Lung (tissue), 12 donors: ENCODE results near the gene COL4A5. TPM values are rescaled to one million over a fixed set of nuclear protein-coding genes. Genes with fewer than 3 reads are reported as not detected.
A peak's percentile ranks its signal among the peaks of the same experiment; 100 is the strongest.

Experiments
- ATAC-seq: fragments of 200-7000 bp; cut with Tn5 transposase; one replicate; pipeline ENCODE4 v1.9.1; 2020; ENCODE audit warnings: moderate number of reproducible peaks; ENCODE audit not compliant: insufficient read depth, low FRiP score
- DNase-seq, 3 donors: peaks; one replicate each; pipeline ENCODE4 v3.0.0-alpha.2; 2013 to 2017
- H3K27ac ChIP-seq, 2 donors: one replicate each; pipeline ENCODE4 v1.5.1; 2013; ENCODE audit warnings: mild to moderate bottlenecking in 2 of 2, moderate library complexity in 2 of 2, control low read depth in 1 of 2, inconsistent platforms in 1 of 2, low read depth in 1 of 2, low read length in 1 of 2
- H3K27me3 ChIP-seq, 3 donors: one replicate each; pipeline ENCODE4 v1.5.1; 2013; ENCODE audit warnings: low read length in 2 of 3; ENCODE audit not compliant: control insufficient read depth in 3 of 3, insufficient read depth in 3 of 3
- H3K36me3 ChIP-seq, 4 donors: one replicate each; pipeline ENCODE4 v1.5.1; 2013; ENCODE audit warnings: low read length in 4 of 4, mild to moderate bottlenecking in 1 of 4, moderate library complexity in 1 of 4; ENCODE audit not compliant: control insufficient read depth in 4 of 4, insufficient read depth in 4 of 4
- H3K4me1 ChIP-seq, 5 donors: one replicate each; pipeline ENCODE4 v1.5.1; 2013; ENCODE audit warnings: low read length in 5 of 5, mild to moderate bottlenecking in 2 of 5, moderate library complexity in 1 of 5; ENCODE audit not compliant: control insufficient read depth in 5 of 5, insufficient read depth in 5 of 5
- H3K4me3 ChIP-seq: one replicate; pipeline ENCODE4 v1.5.1; 2013; ENCODE audit warnings: mild to moderate bottlenecking, control low read depth, moderate library complexity
- H3K9ac ChIP-seq, 2 donors: one replicate each; pipeline ENCODE4 v1.5.1; 2013; ENCODE audit warnings: low read length in 2 of 2, control low read depth in 1 of 2; ENCODE audit not compliant: insufficient read depth in 1 of 2
- H3K9me3 ChIP-seq, 4 donors: one replicate each; pipeline ENCODE4 v1.5.1; 2013; ENCODE audit warnings: low read length in 3 of 4, mild to moderate bottlenecking in 1 of 4, moderate library complexity in 1 of 4; ENCODE audit not compliant: control insufficient read depth in 4 of 4, insufficient read depth in 3 of 4
- CTCF ChIP-seq: IDR thresholded peaks from 2 replicates; pipeline ENCODE4 v1.5.1; 2012; ENCODE audit warnings: mild to moderate bottlenecking; ENCODE audit errors: control extremely low read depth, extremely low read depth
- WGBS, 2 donors: extraction: QIAGEN DNeasy Blood & Tissue Kit; methylation state at CpG; one replicate each; pipeline ENCODE4 v1.1.7; 2013; 5-methylcytosine and 5-hydroxymethylcytosine counted together
- polyA plus RNA-seq, 2 donors: library from polyadenylated mRNA; stranded (reverse); fragments of 200-250 nt; gene quantifications; one replicate each; pipeline ENCODE4 v1.2.1, GENCODE V29; 2013
- total RNA-seq, 2 donors: library from RNA; depleted of rRNA in 1 of 2; stranded (reverse); fragments of >200 nt in 1 of 2; gene quantifications; one replicate each; pipeline ENCODE4 v1.2.1, GENCODE V29; 2014 to 2021
- donor health status: control.
- donor health status: control.
- donor health status: Bipolar disorder and iron deficiency.
- donor health status: healthy.
- donor health status: DM: yes; HTN: yes; CAD: no.

Gene COL4A5
- total and polyA plus RNA-seq, 4 donors: 4.3 to 253 (median 16.4) TPM

- H3K9ac ChIP-seq: no peak overlapping the region
- H3K27ac ChIP-seq: no peak overlapping the region
- no peak for DNase-seq
- WGBS, 2 donors: 86 to 94% methylated on average over 1 of the region's 1 CpG
- H3K4me3 ChIP-seq: no peak overlapping the region
- TF ChIP-seq CTCF: no peak
- no peak for ATAC-seq
- no peaks in the 10 kb centered on the region for H3K4me1 ChIP-seq
- H3K36me3 ChIP-seq: no peaks in the 10 kb centered on the region
- no peaks in the 10 kb centered on the region for H3K9me3 ChIP-seq
- H3K27me3 ChIP-seq: peaks cover 0 to 7% (median 4%) of the 10 kb centered on the region in 3 donors
Observed at GRCh38 chrX:108511721-108512120, 72.1 kb downstream of the COL4A5 start.

GRCh38 chrX:108516184-108516583, 76.5 kb downstream of the COL4A5 start:
- peaks cover 0 to 10% (median 4%) of the 10 kb centered on the region in 3 donors for H3K27me3 ChIP-seq
- no peaks in the 10 kb centered on the region for H3K36me3 ChIP-seq
- H3K9me3 ChIP-seq: no peaks in the 10 kb centered on the region
- 46 to 66% methylated on average over 2 of the region's 2 CpGs for WGBS, 2 donors
- no peak for TF ChIP-seq CTCF
- DNase-seq: peak in 1 of 3 donors; percentile 10
- H3K4me1 ChIP-seq: no peaks in the 10 kb centered on the region
- no peak overlapping the region for H3K9ac ChIP-seq
- no peak overlapping the region for H3K27ac ChIP-seq
- H3K4me3 ChIP-seq: no peak overlapping the region
- no peak for ATAC-seq

- H3K4me3 ChIP-seq: no peak overlapping the region
- H3K4me1 ChIP-seq: no peaks in the 10 kb centered on the region
- WGBS, 2 donors: 73 to 90% methylated on average over 3 of the region's 3 CpGs
- peaks cover 3 to 14% (median 5%) of the 10 kb centered on the region in 3 donors for H3K27me3 ChIP-seq
- H3K9me3 ChIP-seq: peaks cover 0 to 7% (median 0%) of the 10 kb centered on the region in 4 donors
- H3K27ac ChIP-seq: no peak overlapping the region
- no peak for ATAC-seq
- no peak for TF ChIP-seq CTCF
- no peak for DNase-seq
- H3K9ac ChIP-seq: no peak overlapping the region
- peaks cover 0 to 1% (median 0%) of the 10 kb centered on the region in 4 donors for H3K36me3 ChIP-seq
Observed at GRCh38 chrX:108527724-108528123, 88.1 kb downstream of the COL4A5 start.

- 15 to 29% methylated on average over 2 of the region's 2 CpGs for WGBS, 2 donors
- no peaks in the 10 kb centered on the region for H3K9me3 ChIP-seq
- peak; percentile 18 for TF ChIP-seq CTCF
- H3K4me1 ChIP-seq: no peaks in the 10 kb centered on the region
- no peak for ATAC-seq
- no peak overlapping the region for H3K27ac ChIP-seq
- H3K9ac ChIP-seq: no peak overlapping the region
- H3K27me3 ChIP-seq: peaks cover 0 to 2% (median 2%) of the 10 kb centered on the region in 3 donors
- H3K36me3 ChIP-seq: no peaks in the 10 kb centered on the region
- H3K4me3 ChIP-seq: no peak overlapping the region
- DNase-seq: peak in 2 of 3 donors; percentile 19 to 39
Observed at GRCh38 chrX:108537005-108537404, 97.4 kb downstream of the COL4A5 start.
